ENCODE measurements around the gene SIAH1.

DNA sequence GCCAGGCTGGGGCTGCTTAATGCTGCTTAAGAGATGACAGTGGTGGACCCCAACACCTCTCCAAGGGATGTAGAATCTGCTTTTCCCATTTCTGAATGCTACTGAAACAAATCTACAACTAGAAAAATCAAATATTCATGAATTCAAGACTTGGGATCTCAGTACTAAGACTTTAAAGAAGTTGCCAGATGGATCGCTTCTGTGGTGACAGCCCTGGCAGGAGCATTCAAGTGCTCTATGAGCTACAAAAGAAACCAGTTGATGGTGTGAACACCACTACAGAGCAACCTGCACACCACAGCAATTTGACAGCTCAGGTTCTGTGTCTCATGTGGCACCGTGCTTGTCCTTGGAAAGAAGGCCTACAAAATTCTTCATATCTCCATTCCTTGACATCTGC, 42.6 kb downstream of the SIAH1 start:
- TF ChIP-seq, protein P1, sequence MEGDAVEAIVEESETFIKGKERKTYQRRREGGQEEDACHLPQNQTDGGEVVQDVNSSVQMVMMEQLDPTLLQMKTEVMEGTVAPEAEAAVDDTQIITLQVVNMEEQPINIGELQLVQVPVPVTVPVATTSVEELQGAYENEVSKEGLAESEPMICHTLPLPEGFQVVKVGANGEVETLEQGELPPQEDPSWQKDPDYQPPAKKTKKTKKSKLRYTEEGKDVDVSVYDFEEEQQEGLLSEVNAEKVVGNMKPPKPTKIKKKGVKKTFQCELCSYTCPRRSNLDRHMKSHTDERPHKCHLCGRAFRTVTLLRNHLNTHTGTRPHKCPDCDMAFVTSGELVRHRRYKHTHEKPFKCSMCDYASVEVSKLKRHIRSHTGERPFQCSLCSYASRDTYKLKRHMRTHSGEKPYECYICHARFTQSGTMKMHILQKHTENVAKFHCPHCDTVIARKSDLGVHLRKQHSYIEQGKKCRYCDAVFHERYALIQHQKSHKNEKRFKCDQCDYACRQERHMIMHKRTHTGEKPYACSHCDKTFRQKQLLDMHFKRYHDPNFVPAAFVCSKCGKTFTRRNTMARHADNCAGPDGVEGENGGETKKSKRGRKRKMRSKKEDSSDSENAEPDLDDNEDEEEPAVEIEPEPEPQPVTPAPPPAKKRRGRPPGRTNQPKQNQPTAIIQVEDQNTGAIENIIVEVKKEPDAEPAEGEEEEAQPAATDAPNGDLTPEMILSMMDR (IDR thresholded peaks at IDR 0.05; ENCODE audit: low read depth, low read length), result no peak
- TF ChIP-seq EZH2phosphoT487 (IDR thresholded peaks at IDR 0.05; ENCODE audit: low read depth), result no peak
